ENCODE measurements around the gene BIN1.

GRCh38 chr2:127054604-127054930, 52.4 kb downstream of the BIN1 start:
- TF ChIP-seq POLR2AphosphoS5 (IDR thresholded peaks at IDR 0.05; ENCODE audit: borderline replicate concordance, low read depth, low read length) (no peak), EZH2 (IDR thresholded peaks at IDR 0.05) (no peak), FOXP2 (optimal IDR thresholded peaks at IDR 0.05; ENCODE audit: control extremely low read depth, extremely low read length, insufficient read depth) (no peak)
